OCI-LY1 (cell line): Measurements from ENCODE around the gene GLYATL1.

Experiments
- H2AFZ ChIP-seq: fragments of 200-600 bp; sonication (generic), shearing (Covaris generic); 2 replicates; pipeline ENCODE4 v1.6.0; 2014; ENCODE audit warnings: antibody characterized with exemption, mild to moderate bottlenecking, low read length
- H3F3A ChIP-seq: fragments of 200-600 bp; sonication (generic), shearing (Covaris generic); 2 replicates; pipeline ENCODE4 v1.6.0; 2014; ENCODE audit warnings: mild to moderate bottlenecking, antibody characterized with exemption, low read length, moderate library complexity; ENCODE audit not compliant: insufficient read depth
- H3K27ac ChIP-seq: fragments of 200-600 bp; sonication (generic); 2 replicates; pipeline ENCODE4 v1.5.1; 2014; ENCODE audit warnings: low read length, mixed run types, mild to moderate bottlenecking, low read depth; ENCODE audit not compliant: poor library complexity, severe bottlenecking
- H3K27me3 ChIP-seq: fragments of 200-600 bp; sonication (generic); 2 replicates; pipeline ENCODE4 v1.6.0; 2014; ENCODE audit warnings: antibody characterized with exemption, mild to moderate bottlenecking, low read length, moderate library complexity; ENCODE audit not compliant: insufficient read depth
- H3K36me3 ChIP-seq: fragments of 200-600 bp; sonication (generic); 2 replicates; pipeline ENCODE4 v1.6.1; 2014; ENCODE audit warnings: mild to moderate bottlenecking, antibody characterized with exemption, low read length, moderate library complexity, mixed read lengths; ENCODE audit not compliant: insufficient read depth
- H3K4me1 ChIP-seq: fragments of 200-600 bp; sonication (generic); 2 replicates; pipeline ENCODE4 v1.5.1; 2014; ENCODE audit warnings: mild to moderate bottlenecking, low read length, moderate library complexity; ENCODE audit not compliant: insufficient read depth, severe bottlenecking
- H3K4me2 ChIP-seq: fragments of 200-600 bp; sonication (generic), shearing (Covaris generic); 2 replicates; pipeline ENCODE4 v1.6.1; 2014; ENCODE audit warnings: low read length
- H3K4me3 ChIP-seq: fragments of 200-600 bp; sonication (generic); 2 replicates; pipeline ENCODE4 v1.5.1; 2014; ENCODE audit warnings: low read length, low read depth, mild to moderate bottlenecking, mixed read lengths; ENCODE audit not compliant: poor library complexity, severe bottlenecking
- H3K79me2 ChIP-seq: fragments of 200-600 bp; shearing (Covaris generic); 2 replicates; pipeline ENCODE4 v1.6.1; 2016; ENCODE audit warnings: mixed run types, low read length, mixed read lengths; ENCODE audit not compliant: insufficient read depth
- H3K9ac ChIP-seq: fragments of 200-600 bp; sonication (generic), shearing (Covaris generic); 2 replicates; pipeline ENCODE4 v1.6.1; 2014; ENCODE audit warnings: mild to moderate bottlenecking, low read length, mixed read lengths
- H3K9me2 ChIP-seq: fragments of 200-600 bp; sonication (generic), shearing (Covaris generic); 2 replicates; pipeline ENCODE4 v1.6.1; 2014; ENCODE audit warnings: low read depth, mild to moderate bottlenecking, low read length, mixed read lengths
- H3K9me3 ChIP-seq: fragments of 200-600 bp; shearing (Covaris generic); 2 replicates; pipeline ENCODE4 v1.6.1; 2014; ENCODE audit warnings: low read length, mixed read lengths
- H4K20me1 ChIP-seq: fragments of 200-600 bp; sonication (generic), shearing (Covaris generic); 2 replicates; pipeline ENCODE4 v1.6.0; 2016; ENCODE audit warnings: mild to moderate bottlenecking, low read length; ENCODE audit not compliant: insufficient read depth
- CTCF ChIP-seq: fragments of 200-600 bp; sonication (generic), shearing (Covaris generic); IDR thresholded peaks from 2 replicates; pipeline ENCODE4 v1.5.1; 2017; ENCODE audit warnings: mild to moderate bottlenecking, antibody characterized with exemption, low read length, moderate library complexity, mixed read lengths
- EZH2 ChIP-seq: fragments of 200-600 bp; sonication (generic), shearing (Covaris generic); IDR thresholded peaks from 2 replicates; pipeline ENCODE4 v1.8.0; 2017; ENCODE audit warnings: borderline replicate concordance, mixed run types, mild to moderate bottlenecking, antibody characterized with exemption, low read length, moderate library complexity, mixed read lengths

GLYATL1 gene, protein sequence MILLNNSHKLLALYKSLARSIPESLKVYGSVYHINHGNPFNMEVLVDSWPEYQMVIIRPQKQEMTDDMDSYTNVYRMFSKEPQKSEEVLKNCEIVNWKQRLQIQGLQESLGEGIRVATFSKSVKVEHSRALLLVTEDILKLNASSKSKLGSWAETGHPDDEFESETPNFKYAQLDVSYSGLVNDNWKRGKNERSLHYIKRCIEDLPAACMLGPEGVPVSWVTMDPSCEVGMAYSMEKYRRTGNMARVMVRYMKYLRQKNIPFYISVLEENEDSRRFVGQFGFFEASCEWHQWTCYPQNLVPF

DNA sequence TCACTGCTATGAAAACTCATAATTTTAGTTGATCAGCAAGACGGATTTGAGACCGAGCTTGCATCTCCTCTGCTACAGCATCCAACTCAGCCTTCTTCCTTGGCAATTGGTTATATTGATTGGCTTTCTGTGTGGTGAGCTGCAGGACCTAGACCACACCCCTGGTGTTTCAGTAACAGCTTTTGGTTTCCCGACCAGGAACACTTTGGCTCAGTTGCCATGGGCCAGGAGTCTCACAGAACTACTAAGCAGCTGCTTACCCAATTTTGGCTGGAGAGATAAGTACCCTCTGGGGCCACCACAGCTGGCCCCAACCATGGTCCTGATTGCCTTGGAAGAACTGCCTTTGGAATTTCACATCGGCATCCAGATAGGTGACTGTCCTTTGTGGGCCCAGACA lies at the start of gene GLYATL1:
Gene GLYATL1 (plus strand): TSS at position 212 of the 400 bp plus-strand sequence. CDS start 7,600 bp downstream, outside the sequence.
- Histone ChIP-seq H2AFZ (no peak within 1 kb of the TSS), H3K4me3 (no peak within 1 kb of the TSS), H3K4me2 (no peak within 1 kb of the TSS), H3K9ac (no peak within 1 kb of the TSS), H4K20me1 (no peaks in the 10 kb centered on the region), H3K27me3 (no peaks in the 10 kb centered on the region), H3K4me1 (no peaks in the 10 kb centered on the region), H3K79me2 (no peaks in the 10 kb centered on the region), H3K27ac (no peak within 1 kb of the TSS), H3K9me2 (no peaks in the 10 kb centered on the region), H3K9me3 (no peaks in the 10 kb centered on the region), H3F3A (no peaks in the 10 kb centered on the region), H3K36me3 (no peaks in the 10 kb centered on the region)
- TF ChIP-seq CTCF (no peak), EZH2 (no peak)

DNA sequence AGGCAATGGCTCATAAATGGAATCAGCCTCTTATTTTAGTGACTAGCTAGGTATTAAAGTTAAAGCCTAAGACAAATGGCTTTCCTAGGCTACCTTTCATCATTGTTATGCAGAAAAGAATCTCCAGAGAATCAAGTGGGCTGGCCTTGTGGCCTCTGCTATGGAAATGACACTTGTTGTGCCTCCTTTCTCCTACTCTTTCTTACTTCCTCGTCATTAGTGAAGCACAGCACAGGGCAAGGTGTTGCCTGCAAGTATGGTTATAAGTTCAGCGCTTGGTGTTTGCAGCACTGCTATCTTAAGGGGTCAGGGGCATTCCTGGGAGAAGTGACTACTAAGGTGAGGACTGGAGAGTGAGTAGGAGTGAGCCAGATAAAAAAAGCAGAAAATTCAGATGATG lies 45.4 kb upstream of the GLYATL1 start:
- no peaks in the 10 kb centered on the region for H3K9me2 ChIP-seq
- H2AFZ ChIP-seq = no peak overlapping the region
- no peaks in the 10 kb centered on the region for H3K9me3 ChIP-seq
- no peak overlapping the region for H3K27ac ChIP-seq
- no peaks in the 10 kb centered on the region for H3F3A ChIP-seq
- no peaks in the 10 kb centered on the region for H3K79me2 ChIP-seq
- no peaks in the 10 kb centered on the region for H3K4me1 ChIP-seq
- H3K9ac ChIP-seq = no peak overlapping the region
- H3K27me3 ChIP-seq = no peaks in the 10 kb centered on the region
- no peaks in the 10 kb centered on the region for H4K20me1 ChIP-seq
- no peaks in the 10 kb centered on the region for H3K36me3 ChIP-seq
- no peak overlapping the region for H3K4me2 ChIP-seq
- TF ChIP-seq CTCF (no peak), EZH2 (no peak)
- no peak overlapping the region for H3K4me3 ChIP-seq

GRCh38 chr11:58898106-58898505 lies 41.2 kb upstream of the GLYATL1 start:
- TF ChIP-seq CTCF (no peak), EZH2 (no peak)
- Histone ChIP-seq H3K9me2 (no peaks in the 10 kb centered on the region), H3K36me3 (no peaks in the 10 kb centered on the region), H3K27me3 (no peaks in the 10 kb centered on the region), H2AFZ (no peak overlapping the region), H3K9me3 (no peaks in the 10 kb centered on the region), H3K4me3 (no peak overlapping the region), H3K4me2 (no peak overlapping the region), H3K9ac (no peak overlapping the region), H3K27ac (no peak overlapping the region), H4K20me1 (no peaks in the 10 kb centered on the region), H3K79me2 (no peaks in the 10 kb centered on the region), H3K4me1 (peaks cover 10% of the 10 kb centered on the region), H3F3A (no peaks in the 10 kb centered on the region)
